Measurements from ENCODE around the gene GOT2.
"Not testable (repeated sequence)": the region's sequence is repeated elsewhere in the genome, so short reads cannot be mapped to it uniquely, and the experiment has no call there.

GOT2 gene

DNA sequence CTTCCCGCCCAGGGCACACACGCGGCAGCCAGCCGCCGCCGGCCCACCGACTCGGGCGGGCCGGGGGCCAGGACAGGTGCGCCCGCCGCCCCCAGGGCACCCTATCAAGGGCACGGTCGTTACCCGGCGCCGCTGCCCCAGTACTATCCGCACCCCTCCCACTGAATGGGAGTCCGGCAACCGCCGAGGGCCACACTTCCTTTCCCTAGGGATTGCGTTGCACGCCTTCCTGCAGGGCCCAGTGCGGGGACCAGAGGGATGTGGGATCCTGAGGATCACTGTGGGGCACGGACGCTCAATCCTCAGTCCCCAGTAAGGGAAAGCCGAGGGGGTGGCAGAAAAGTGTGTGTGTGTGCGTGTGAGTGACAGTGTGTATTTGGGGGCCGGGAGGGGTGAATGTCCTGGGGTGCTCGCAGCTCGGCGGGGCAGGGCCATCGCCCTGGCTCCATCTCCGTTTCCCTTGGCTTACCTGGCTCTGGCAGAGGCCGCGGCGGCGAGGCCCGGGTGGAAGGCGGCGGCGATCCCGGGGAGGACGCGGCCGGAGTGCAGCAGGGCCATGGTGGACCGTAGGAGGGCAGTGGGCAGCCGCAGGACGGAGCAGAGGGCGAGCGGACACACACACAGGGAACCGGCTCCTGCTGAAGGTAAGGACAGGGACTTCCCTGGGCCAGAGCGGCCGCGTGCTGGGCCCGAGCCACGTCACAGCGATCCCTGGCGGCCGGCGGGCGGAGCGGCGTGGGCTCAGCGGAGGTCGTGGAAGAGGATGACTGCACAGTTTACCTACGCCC, at the start of gene GOT2:
Gene GOT2, minus strand, starts transcription at position 646 of the 788 bp plus-strand sequence. Its CDS starts 88 bp downstream, at position 558.
- DNase-seq, result peak; percentile 83

GRCh38 chr16:58779291-58779690, 45.2 kb upstream of the GOT2 start:
- not testable (repeated sequence) for DNase-seq

DNA sequence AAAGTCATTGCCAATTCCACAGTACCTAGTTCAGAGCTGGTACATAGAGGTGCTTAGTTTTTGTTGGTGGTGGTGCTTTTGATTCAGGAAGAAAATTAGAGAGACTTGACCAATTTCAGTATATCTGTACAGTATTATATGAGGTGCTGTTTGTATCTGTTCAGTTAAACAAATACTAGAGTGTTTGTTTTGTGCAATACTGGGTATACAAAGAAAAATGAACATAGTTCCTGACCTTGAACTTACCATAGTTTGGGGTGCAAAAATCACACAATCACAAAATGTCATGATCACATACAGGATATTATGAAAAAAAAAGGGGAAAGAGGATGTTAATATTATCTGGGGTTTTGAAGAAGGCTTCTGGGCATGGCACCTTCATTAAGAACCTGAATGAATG, 39.8 kb upstream of the GOT2 start:
- no peak for DNase-seq

DNA sequence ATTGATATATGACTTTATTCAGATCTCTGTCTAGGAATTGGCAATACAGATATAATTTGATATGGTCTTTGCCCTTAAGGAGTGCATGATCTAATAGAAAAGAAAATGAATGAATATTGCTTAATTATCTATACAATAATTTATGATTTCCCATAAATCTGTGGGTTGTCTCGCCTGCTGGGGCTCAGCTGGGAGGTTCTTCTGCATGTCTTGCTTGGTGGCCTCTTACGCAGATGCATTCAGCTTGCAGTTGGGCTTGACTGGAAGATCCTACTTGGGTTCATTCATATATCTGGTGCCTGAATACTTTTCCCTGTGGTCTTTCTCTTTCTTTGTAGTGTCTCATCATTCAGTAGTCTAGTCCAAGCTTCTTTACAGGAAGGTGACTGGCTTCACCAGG, 34.0 kb upstream of the GOT2 start:
- no peak for DNase-seq

GRCh38 chr16:58767581-58767980, 33.5 kb upstream of the GOT2 start:
- no peak for DNase-seq

- DNase-seq, result no peak
These were observed 22.7 kb upstream of the GOT2 start for GRCh38 chr16:58756650-58757332.

DNA sequence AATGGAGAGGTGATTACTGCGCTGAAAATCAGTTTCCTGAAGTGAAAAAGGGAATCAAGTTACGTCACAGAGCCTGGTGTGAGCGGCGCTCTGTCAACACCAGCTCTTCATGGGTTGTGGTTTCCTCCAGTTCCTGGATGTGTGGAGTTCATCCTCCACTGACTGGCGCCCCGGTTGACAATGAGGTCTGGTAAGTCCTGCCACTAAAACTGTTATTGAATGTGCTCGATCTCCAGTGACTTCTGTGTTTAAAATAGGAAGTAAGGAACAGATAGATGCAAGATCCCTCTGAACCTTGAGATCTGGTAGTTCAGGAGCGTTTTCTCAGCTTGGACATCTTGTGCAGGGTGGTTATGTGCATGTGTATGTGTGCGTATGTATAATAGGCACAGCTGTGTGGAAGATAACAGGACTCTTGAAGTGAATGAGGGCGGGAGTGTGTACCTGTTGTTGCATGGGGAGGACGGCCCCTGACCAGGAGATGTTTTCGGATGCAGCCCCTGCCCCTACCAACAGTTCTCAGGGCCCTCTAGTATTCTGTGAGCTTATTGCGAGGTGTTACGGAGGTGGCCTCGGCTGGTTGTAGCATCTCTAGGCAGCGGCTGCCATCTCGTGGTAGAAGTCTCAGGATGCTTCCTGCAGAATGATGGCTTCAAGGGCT, 22.0 kb upstream of the GOT2 start:
- DNase-seq, result peak; percentile 68

- DNase-seq, result no peak
These were observed 19.6 kb upstream of the GOT2 start for GRCh38 chr16:58753711-58754134.

- no peak for DNase-seq
These were observed 10.4 kb upstream of the GOT2 start for GRCh38 chr16:58744497-58744896.

GRCh38 chr16:58741976-58742375, 7.9 kb upstream of the GOT2 start:
- no peak for DNase-seq

GRCh38 chr16:58741166-58741565, 7.0 kb upstream of the GOT2 start:
- no peak for DNase-seq

DNA sequence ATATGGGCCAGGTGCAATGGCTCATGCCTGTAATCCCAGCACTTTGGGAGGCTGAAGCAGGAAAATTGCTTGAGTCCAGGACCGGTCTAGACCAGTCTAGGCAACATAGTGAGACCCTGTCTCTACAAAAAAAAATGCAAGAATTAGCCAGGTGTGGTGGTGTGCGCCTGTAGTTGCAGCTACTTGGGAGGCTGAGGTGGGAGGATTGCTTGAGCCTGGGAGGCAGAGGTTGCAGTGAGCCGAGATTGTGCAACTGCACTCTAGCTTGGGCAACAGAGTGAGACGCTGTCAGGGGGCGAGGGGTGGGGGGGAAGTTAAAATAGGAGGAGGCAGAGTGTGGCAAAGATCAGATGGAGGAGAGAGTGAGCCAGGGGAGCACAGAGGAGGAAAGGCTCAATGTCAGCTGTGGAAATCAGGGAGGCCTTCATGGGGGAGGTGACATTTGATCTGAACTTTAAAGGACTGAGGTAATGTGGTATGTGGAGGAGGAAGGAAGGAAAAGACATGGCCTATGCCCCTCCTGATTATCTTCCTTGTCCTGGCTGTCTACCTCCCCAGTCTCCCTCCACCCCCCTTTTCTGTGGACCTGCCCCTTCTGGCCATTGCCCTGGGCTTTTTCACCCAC, 4.7 kb upstream of the GOT2 start:
- DNase-seq, result no peak

- DNase-seq, result not testable (repeated sequence)
These were observed 2.2 kb upstream of the GOT2 start for GRCh38 chr16:58736341-58736740.

- no peak for DNase-seq
These were observed 307 bp upstream of the GOT2 start for GRCh38 chr16:58734459-58734787.

DNA sequence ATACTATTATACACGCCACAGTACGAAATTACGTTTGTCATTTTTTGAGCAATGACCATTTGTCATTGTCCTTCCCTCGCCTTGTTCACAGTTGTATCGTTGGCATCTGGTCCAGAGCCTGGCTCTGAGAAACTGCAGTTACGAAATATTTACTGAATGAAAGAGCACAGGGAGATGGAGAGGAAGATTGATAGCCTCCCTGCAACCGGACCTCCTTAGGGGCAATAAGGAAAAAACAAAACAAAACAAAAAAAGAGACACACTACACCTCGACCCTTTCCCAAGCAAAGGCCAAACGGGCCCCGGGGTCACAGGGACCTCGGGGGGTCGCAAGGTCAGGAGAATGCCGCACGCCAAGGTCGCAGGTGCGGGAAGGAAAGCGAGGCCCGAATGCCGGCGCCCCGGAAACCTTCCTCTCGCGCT, 857 bp downstream of the GOT2 start:
- DNase-seq, result no peak

- DNase-seq, result no peak
These were observed 1.4 kb downstream of the GOT2 start for GRCh38 chr16:58732545-58733247.

DNA sequence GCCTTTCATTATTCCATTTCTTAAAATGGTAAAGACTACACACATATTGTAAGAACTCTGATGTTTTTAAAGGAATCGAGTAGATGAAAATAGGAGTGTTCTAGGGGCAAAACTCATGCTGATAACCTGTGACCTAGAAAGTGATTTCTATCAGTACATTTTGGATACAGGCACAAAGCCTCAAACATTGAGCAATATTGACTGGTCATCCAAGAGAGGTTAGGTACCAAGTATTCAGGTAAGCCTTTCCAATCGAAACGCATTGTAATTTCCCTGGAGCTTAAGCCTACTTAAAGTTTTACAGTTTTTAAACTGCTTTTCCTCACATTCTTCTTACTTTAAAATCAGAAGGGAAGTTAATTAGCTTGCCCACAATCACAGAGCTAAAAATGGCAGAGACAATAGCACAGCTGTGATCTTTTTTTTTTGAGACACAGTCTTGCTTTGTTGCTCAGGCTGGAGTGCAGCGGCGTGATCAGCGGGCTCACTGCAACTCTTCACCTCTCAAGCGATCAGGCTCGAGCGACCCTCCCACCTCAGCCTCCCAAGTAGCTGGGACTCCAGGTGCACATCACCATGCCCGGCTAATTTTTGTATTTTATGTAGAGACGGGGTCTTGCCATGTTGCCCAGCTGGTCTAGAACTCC, 3.3 kb downstream of the GOT2 start:
- DNase-seq, result no peak

- no peak for DNase-seq
These were observed 6.1 kb downstream of the GOT2 start for GRCh38 chr16:58727796-58728568.

DNA sequence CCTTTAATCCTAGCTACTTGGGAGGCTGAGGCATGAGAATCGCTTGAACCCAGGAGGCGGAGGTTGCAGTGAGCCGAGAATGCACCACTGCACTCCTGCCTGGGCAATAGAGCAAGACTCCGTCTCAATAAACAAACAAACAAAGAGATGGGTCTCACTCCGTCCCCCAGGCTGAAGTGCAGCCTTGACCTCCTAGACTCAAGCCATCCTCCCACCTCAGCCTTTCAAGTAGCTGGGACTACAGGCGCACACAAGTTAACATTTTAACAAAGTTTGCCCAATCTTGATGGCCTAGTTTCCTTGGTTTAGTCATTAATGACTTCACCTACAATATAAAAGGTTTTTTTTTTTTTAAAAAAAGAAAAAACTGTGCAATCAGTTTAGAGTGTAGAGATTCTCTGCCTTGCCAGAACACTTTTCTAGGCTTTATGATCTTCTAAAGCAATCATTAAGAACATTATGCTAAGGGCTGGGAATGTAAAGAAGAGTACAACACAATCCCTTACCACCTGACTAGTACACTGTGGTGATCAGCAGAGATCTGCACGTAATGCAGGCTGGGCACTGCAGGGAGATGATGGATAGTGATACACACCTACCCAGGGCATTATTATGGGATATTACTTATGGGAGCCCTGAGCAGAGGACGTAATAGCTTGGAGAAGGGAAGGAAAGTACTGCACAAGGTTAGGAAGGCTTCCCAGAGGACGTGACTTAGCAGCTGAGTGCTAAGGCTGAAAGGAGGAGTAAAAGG, 6.9 kb downstream of the GOT2 start:
- DNase-seq, result no peak

- no peak for DNase-seq
These were observed 11.0 kb downstream of the GOT2 start for GRCh38 chr16:58723109-58723508.

DNA sequence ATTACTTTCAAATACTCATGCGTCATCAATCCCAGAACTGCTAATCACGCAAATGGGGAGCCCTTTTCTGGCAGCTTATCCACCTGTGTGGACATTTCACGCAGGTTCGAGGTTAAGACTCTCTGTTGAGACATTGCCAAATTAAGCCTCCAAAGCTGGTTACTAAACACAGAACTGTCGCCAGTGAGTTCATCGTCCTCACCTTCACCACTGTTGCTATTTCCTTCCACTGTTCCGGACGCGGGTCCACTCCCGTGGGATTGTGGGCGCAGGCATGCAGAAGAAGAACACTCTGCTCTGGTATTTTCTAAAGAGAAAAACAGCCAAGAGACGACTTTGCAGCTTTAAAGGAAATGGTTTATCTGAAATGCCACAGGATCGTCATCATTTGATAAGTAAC, 16.1 kb downstream of the GOT2 start:
- DNase-seq, result no peak

Measured in activated CD4-positive, CD25-positive, alpha-beta regulatory T cell treated with anti-CD3 and anti-CD28 coated beads, Interleukin-2, amount 50 U/mL, for 72 hours (primary cell).